Measurements from ENCODE around the gene CEACAM16. TPM values are rescaled to one million over a fixed set of nuclear protein-coding genes. Genes with fewer than 3 reads are reported as not detected.

Gene CEACAM16
- total and polyA plus RNA-seq, 9 of the 15 experiments (the other 6 are each of a cell fraction or from before 2014, with no cell fraction given): not detected

DNA sequence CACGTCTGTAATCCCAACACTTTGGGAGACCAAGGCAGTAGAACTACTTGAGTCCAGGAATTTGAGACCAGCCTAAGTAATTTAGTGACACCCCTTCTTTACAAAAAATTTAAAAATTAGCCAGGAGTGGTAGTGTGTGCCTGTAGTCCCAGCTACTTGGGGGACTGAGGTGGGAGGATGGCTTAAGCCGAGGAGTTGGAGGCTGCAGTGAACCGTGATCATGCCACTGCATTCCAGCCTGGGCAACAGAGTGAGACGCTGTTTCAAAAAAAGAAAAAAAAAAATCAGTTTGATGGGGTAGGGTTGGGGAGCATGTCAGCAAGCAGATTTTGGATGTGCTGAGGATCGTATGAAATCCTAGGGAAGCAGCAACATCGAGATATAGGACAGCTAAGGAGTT is 23.4 kb upstream of the CEACAM16 start:
- H3K9me3 ChIP-seq (replicated peaks; ENCODE audit: control insufficient read depth, insufficient read depth, low read depth, low read length): no peaks in the 10 kb centered on the region
- no peak for FAIRE-seq
- no peak for DNase-seq (ENCODE audit: extremely low read depth in 1 of 4, low spot score in 3 of 4)
- no peak overlapping the region for H3K4me3 ChIP-seq
- H3K4me2 ChIP-seq (ENCODE audit: insufficient read depth, low read length): no peak overlapping the region
- BruUV-seq (replicated peaks): no TSS peak
- no peak overlapping the region for H3K27ac ChIP-seq (ENCODE audit: extremely low read depth, low read depth, low read length)
- H3K4me1 ChIP-seq (replicated peaks in 1 of 2; ENCODE audit: control insufficient read depth in 2 of 2, insufficient read depth in 2 of 2, low read length in 2 of 2): peaks cover 0 to 7% of the 10 kb centered on the region in 2 experiments; a peak in 1 of 5 replicates
- POLR2A ChIA-PET: interaction anchor here (0.6 kb wide), 2 partner anchors 9 to 176 kb away, joined by 3 read pairs; no protein-coding TSS in a partner anchor
- WGBS (ENCODE audit: insufficient coverage, low coverage, missing lambda C conversion rate): 39% methylated on average over 6 of the region's 6 CpGs
- H3K36me3 ChIP-seq (ENCODE audit: control insufficient read depth, insufficient read depth, low read length): no peaks in the 10 kb centered on the region
- in situ Hi-C loops (cut with MboI) (no loop called here), intact Hi-C loops (cut with micrococcal nuclease) (no loop called here)
- H3K9me1 ChIP-seq (ENCODE audit: control insufficient read depth, insufficient read depth, low read length): no peaks in the 10 kb centered on the region
- no peaks in the 10 kb centered on the region for H3K27me3 ChIP-seq (ENCODE audit: control insufficient read depth in 2 of 2, insufficient read depth in 2 of 2, low read length in 2 of 2)
- H3K79me2 ChIP-seq (ENCODE audit: control insufficient read depth, insufficient read depth, low read length): no peaks in the 10 kb centered on the region
- CTCF ChIA-PET (ENCODE audit: low intra/inter-chr PET ratio): interaction anchor here (0.6 kb wide), 1 partner anchor 191 kb away, joined by 4 read pairs; no protein-coding TSS in a partner anchor
- no peak for ATAC-seq
- no peaks in the 10 kb centered on the region; the same call in 1 of the 2 replicates for H4K20me1 ChIP-seq (replicated peaks; ENCODE audit: control insufficient read depth, insufficient read depth, low read length)
- H3K9ac ChIP-seq (ENCODE audit: insufficient read depth in 1 of 2, low read depth in 2 of 2, low read length in 2 of 2): no peak overlapping the region
- no peak overlapping the region for H2AFZ ChIP-seq (ENCODE audit: low read depth, low read length)
- TF ChIP-seq SP1 (CRISPR knock-in tag; IDR thresholded peaks at IDR 0.05): no peak
- no peak for TF ChIP-seq PURB (CRISPR knock-in tag; IDR thresholded peaks at IDR 0.05; ENCODE audit: low read depth)
- TF ChIP-seq, protein P1, sequence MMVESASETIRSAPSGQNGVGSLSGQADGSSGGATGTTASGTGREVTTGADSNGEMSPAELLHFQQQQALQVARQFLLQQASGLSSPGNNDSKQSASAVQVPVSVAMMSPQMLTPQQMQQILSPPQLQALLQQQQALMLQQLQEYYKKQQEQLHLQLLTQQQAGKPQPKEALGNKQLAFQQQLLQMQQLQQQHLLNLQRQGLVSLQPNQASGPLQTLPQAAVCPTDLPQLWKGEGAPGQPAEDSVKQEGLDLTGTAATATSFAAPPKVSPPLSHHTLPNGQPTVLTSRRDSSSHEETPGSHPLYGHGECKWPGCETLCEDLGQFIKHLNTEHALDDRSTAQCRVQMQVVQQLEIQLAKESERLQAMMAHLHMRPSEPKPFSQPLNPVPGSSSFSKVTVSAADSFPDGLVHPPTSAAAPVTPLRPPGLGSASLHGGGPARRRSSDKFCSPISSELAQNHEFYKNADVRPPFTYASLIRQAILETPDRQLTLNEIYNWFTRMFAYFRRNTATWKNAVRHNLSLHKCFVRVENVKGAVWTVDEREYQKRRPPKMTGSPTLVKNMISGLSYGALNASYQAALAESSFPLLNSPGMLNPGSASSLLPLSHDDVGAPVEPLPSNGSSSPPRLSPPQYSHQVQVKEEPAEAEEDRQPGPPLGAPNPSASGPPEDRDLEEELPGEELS (CRISPR knock-in tag; IDR thresholded peaks at IDR 0.05; ENCODE audit: borderline replicate concordance): no peak
- TF ChIP-seq CHD7 (IDR thresholded peaks at IDR 0.05; ENCODE audit: low read depth, low read length): no peak
- TF ChIP-seq ZNF124 (CRISPR knock-in tag; IDR thresholded peaks at IDR 0.05): no peak
- no peak for TF ChIP-seq ZNF224 (CRISPR knock-in tag; IDR thresholded peaks at IDR 0.05)
- TF ChIP-seq ZNF175 (CRISPR knock-in tag; IDR thresholded peaks at IDR 0.05; ENCODE audit: low read depth): no peak
- no peak for TF ChIP-seq ADNP (tag; IDR thresholded peaks at IDR 0.05)
- TF ChIP-seq BMI1 (IDR thresholded peaks at IDR 0.05; ENCODE audit: low read length): no peak
